ENCODE measurements around the gene LRCOL1.

LRCOL1 gene

DNA sequence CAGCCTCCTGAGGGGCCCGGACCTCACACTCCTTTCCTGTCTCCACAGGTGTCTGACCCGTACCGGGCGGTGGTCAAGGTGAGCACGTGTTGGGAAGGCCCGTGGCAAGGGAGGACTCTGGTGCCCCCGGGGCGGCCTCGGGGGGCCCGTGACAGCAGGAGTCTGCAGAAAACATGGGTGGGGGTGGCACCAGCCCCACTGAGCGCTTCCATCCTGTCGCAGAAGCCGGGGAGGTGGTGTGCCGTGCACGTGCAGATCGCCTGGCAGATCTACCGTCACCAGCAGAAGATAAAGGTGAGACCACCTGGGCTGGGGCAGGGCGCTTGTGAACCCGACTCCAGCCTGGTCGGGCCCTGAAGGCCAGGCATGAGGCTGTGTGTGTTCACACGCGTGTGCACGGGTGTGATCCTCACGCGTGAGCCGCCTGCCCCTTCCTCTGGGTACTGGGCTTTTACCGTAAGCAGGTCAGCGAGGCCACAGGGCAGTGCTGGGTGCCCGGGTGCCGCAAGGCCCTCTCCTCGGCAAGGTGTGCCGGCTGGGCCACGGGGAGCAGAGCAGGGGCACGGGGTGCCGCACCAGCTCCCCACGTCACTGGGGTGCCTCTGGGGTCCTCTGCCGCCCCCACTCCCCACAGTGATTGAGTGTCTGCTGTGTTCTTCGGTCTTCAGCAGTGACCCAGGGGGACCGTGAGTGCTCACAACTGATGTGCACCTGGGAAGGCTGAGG, 35.9 kb downstream of the LRCOL1 start:
- no peak for DNase-seq (ENCODE audit: low read depth)
- TF ChIP-seq, protein P1, sequence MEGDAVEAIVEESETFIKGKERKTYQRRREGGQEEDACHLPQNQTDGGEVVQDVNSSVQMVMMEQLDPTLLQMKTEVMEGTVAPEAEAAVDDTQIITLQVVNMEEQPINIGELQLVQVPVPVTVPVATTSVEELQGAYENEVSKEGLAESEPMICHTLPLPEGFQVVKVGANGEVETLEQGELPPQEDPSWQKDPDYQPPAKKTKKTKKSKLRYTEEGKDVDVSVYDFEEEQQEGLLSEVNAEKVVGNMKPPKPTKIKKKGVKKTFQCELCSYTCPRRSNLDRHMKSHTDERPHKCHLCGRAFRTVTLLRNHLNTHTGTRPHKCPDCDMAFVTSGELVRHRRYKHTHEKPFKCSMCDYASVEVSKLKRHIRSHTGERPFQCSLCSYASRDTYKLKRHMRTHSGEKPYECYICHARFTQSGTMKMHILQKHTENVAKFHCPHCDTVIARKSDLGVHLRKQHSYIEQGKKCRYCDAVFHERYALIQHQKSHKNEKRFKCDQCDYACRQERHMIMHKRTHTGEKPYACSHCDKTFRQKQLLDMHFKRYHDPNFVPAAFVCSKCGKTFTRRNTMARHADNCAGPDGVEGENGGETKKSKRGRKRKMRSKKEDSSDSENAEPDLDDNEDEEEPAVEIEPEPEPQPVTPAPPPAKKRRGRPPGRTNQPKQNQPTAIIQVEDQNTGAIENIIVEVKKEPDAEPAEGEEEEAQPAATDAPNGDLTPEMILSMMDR (conservative IDR thresholded peaks at IDR 0.05; ENCODE audit: low read depth, low read length) = no peak
- no peak overlapping the region for H3K4me3 ChIP-seq (ENCODE audit: low read depth, low read length)

DNA sequence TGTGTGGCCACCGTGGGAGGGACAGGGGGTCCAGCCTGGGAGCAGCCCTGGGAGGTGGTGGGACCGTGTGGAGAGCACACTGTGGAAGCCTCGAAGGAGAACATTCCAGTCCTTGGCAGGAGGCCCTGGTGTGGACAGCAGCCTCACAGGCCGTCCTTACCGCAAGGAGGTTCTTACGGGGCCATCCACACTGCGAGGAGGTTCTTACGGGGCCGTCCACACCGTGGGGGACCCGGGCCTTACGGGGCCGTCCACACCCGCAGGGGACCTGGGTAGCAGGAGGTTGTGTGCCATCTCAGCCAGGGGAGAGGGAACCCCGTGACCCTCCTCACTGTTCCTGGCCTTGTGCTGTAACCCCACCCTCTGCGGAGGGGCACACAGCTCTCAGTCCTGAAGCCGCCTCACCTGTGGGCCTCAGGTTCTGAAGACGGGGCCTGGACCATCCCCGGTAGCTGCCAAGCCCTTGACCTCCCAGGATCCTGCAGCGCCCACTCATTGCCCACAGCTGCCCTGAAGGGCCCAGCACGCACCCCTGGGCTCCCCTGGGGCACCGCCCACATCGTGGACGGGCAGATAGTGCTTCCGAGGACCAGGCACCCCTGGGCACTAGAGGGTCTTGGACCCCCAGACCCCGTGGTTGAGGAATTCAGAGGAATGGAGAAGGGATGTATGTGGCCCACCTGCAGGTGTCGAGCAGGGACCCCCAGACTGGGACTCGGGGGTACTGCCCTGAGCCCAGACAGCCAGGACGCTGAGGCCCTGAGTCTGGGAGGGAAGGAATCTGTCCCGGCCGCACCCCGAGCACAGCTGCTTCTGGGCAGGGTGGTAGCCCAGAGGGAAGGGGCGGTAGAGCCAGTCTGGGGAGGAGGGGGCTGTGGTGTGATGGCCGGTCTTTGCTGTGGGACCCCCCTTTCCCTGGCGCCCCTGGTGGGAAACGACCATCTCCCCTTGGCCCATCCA, 37.3 kb downstream of the LRCOL1 start:
- no peak for DNase-seq (ENCODE audit: low read depth)
- no peak overlapping the region for H3K4me3 ChIP-seq (ENCODE audit: low read depth, low read length)
- TF ChIP-seq, protein P1 (conservative IDR thresholded peaks at IDR 0.05; ENCODE audit: low read depth, low read length) = no peak

DNA sequence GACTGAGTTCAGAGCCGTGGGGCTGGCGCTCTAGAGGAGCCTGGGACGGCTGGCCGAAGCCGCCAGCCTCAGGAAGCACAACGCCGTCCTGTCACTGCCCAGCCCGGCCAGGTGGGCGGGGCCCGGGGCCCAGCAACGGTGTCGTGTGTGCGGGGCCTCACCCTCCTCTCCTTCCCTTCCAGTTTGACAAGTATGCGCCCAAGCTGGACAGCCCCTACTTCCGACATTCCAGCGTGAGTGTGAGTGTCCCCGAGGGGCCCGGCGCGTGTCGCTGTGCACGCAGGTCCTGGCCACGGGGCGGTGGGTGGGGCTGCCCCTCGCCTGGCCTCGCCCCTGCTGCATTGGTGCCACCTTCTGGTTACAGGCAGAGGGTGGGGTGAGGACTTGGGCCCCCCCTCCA, 38.3 kb downstream of the LRCOL1 start:
- H3K4me3 ChIP-seq (ENCODE audit: low read depth, low read length) = no peak overlapping the region
- no peak for DNase-seq (ENCODE audit: low read depth)
- TF ChIP-seq, protein P1 (conservative IDR thresholded peaks at IDR 0.05; ENCODE audit: low read depth, low read length) = no peak

DNA sequence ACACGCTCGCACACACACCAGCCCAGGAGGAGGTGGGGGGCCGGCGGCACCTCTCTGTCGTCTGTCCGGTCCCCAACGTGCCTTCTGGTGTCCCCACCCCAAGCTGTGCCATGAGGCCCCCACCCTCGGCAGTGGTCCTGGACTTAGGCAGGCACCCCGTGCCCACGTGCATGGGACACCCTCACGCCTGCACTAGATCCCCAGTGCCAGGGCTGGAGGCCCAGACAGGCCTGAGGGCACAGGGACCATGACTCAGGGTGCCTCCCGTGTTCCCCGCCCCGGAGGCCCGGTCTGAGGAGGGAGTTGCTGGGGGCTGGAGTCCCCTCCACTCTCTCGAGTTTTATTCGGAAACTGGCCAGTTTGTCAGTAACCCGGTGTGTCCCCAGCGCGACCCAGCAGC, 38.8 kb downstream of the LRCOL1 start:
- TF ChIP-seq, protein P1 (conservative IDR thresholded peaks at IDR 0.05; ENCODE audit: low read depth, low read length) = no peak
- no peak for DNase-seq (ENCODE audit: low read depth)
- H3K4me3 ChIP-seq (ENCODE audit: low read depth, low read length) = no peak overlapping the region

DNA sequence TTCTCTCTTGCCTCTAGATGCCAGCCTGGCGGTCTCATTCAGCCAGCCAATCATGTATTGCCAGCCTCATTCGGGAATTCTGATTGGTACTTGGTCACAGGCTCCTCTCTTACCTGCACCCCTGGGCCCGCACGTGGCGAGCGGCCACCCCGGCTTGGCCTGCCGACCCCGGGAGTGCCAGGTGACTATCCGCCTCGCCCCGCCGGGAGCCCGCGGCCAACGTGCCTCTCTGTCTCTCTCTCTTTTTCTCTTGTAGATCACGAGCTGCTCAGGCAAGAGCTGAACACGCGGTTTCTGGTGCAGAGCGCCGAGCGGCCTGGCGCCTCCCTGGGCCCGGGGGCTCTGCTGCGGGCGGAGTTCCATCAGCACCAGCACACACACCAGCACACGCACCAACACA, 39.3 kb downstream of the LRCOL1 start:
- DNase-seq (ENCODE audit: low read depth) = no peak
- H3K4me3 ChIP-seq (ENCODE audit: low read depth, low read length) = no peak overlapping the region
- TF ChIP-seq, protein P1 (conservative IDR thresholded peaks at IDR 0.05; ENCODE audit: low read depth, low read length) = no peak

DNA sequence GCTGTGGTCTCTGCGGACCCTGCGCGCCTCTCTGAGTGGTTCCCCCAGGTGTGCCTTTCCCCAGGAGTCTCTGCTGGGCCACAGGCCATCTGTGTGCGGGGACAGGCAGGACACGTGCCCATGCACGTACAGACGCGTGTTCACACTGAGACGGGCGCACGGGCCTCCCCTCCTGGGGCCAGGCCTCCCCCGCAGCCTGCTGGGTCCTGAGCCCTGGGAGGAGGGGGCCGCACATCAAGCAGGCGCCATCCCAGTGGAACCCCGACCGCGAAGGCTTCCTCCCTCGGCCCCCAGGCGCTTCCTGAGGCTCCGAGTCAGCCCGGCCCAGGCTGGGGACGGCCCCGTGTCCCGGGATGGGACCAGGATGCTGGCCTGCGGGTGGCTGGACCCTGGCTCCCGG, 39.7 kb downstream of the LRCOL1 start:
- TF ChIP-seq, protein P1 (conservative IDR thresholded peaks at IDR 0.05; ENCODE audit: low read depth, low read length) = no peak
- H3K4me3 ChIP-seq (ENCODE audit: low read depth, low read length) = no peak overlapping the region
- no peak for DNase-seq (ENCODE audit: low read depth)

All from choroid plexus epithelial cell (primary cell).